Lower leg skin (tissue), 3 donors: Measurements from ENCODE around the gene MECR.

Experiments
- POLR2A ChIP-seq, 2 donors: fragments of 450-650 bp; IDR thresholded peaks; one replicate each; pipeline ENCODE4 v1.6.1; 2016 to 2017; ENCODE audit warnings: antibody characterized with exemption in 2 of 2, mild to moderate bottlenecking in 1 of 2, moderate library complexity in 1 of 2
- TF ChIP-seq, protein P1 (sequence below), 3 donors: fragments of 450-650 bp; IDR thresholded peaks; one replicate each; pipeline ENCODE4 v1.5.1; 2016; ENCODE audit warnings: antibody characterized with exemption in 3 of 3, mild to moderate bottlenecking in 3 of 3, moderate library complexity in 2 of 3

DNA sequence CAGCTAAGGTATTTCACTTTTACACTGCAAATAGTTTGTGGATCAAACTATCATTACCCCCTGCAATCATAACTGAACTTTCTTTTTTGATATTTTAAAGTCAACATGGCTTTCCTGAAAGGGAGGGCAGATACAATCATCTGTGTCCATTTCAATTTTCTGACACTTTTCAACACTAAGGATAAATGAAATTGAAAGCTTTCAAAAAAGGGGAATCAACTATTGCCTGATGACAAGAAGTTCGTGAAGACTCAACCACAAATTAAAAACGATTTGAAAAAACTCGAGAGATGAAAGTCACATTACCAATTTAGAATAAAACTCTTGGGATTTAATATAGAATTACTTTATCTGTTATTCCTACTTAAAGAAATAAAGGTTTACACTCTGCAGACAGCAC, 60.8 kb downstream of the MECR start:
- TF ChIP-seq, protein P1, sequence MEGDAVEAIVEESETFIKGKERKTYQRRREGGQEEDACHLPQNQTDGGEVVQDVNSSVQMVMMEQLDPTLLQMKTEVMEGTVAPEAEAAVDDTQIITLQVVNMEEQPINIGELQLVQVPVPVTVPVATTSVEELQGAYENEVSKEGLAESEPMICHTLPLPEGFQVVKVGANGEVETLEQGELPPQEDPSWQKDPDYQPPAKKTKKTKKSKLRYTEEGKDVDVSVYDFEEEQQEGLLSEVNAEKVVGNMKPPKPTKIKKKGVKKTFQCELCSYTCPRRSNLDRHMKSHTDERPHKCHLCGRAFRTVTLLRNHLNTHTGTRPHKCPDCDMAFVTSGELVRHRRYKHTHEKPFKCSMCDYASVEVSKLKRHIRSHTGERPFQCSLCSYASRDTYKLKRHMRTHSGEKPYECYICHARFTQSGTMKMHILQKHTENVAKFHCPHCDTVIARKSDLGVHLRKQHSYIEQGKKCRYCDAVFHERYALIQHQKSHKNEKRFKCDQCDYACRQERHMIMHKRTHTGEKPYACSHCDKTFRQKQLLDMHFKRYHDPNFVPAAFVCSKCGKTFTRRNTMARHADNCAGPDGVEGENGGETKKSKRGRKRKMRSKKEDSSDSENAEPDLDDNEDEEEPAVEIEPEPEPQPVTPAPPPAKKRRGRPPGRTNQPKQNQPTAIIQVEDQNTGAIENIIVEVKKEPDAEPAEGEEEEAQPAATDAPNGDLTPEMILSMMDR (IDR thresholded peaks at IDR 0.05): no peak
- TF ChIP-seq POLR2A (IDR thresholded peaks at IDR 0.05): no peak
